ENCODE results near the gene ZC4H2. TPM values are rescaled to one million over a fixed set of nuclear protein-coding genes. Genes with fewer than 3 reads are reported as not detected.
"Not testable (repeated sequence)": the region's sequence is repeated elsewhere in the genome, so short reads cannot be mapped to it uniquely, and the experiment has no call there.

The ZC4H2 gene
- 14.4 and 14.8 TPM in 2 replicates for total RNA-seq
- polyA plus RNA-seq (2012): 10.3 TPM

GRCh38 chrX:64975989-64976672, at the start of gene ZC4H2:
TSS of gene ZC4H2 (minus strand) at chrX:64976450. CDS start at chrX:64976377, 73 bp downstream.
- peak; percentile 83 for DNase-seq (ENCODE audit: low read depth)

- no peak for DNase-seq (ENCODE audit: low read depth)
These were observed 41.2 kb upstream of the ZC4H2 start for GRCh38 chrX:65017451-65017850.

- no peak for DNase-seq (ENCODE audit: low read depth)
These were observed 38.0 kb upstream of the ZC4H2 start for GRCh38 chrX:65014230-65014629.

GRCh38 chrX:65009459-65009858, 33.2 kb upstream of the ZC4H2 start:
- DNase-seq (ENCODE audit: low read depth): no peak

- not testable (repeated sequence) for DNase-seq (ENCODE audit: low read depth)
These were observed 26.0 kb upstream of the ZC4H2 start for GRCh38 chrX:65002208-65002607.

- DNase-seq (ENCODE audit: low read depth): no peak
These were observed 20.6 kb upstream of the ZC4H2 start for GRCh38 chrX:64996805-64997204.

- DNase-seq (ENCODE audit: low read depth): no peak
These were observed 18.0 kb upstream of the ZC4H2 start for GRCh38 chrX:64994131-64994798.

- no peak for DNase-seq (ENCODE audit: low read depth)
These were observed 1.6 kb upstream of the ZC4H2 start for GRCh38 chrX:64977830-64978229.

GRCh38 chrX:64977051-64977450, 801 bp upstream of the ZC4H2 start:
- DNase-seq (ENCODE audit: low read depth): no peak

GRCh38 chrX:64976673-64977040, 407 bp upstream of the ZC4H2 start:
- no peak for DNase-seq (ENCODE audit: low read depth)

- peak; percentile 62 for DNase-seq (ENCODE audit: low read depth)
These were observed 759 bp downstream of the ZC4H2 start for GRCh38 chrX:64975491-64975890.

GRCh38 chrX:64925480-64925879, 50.8 kb downstream of the ZC4H2 start:
- DNase-seq (ENCODE audit: low read depth): no peak

GRCh38 chrX:64908121-64908520, 68.1 kb downstream of the ZC4H2 start:
- no peak for DNase-seq (ENCODE audit: low read depth)

GRCh38 chrX:64894454-64895038, 81.7 kb downstream of the ZC4H2 start:
- no peak for DNase-seq (ENCODE audit: low read depth)

GRCh38 chrX:64885850-64886249, 90.4 kb downstream of the ZC4H2 start:
- DNase-seq (ENCODE audit: low read depth): no peak

- DNase-seq (ENCODE audit: low read depth): not testable (repeated sequence)
These were observed 97.5 kb downstream of the ZC4H2 start for GRCh38 chrX:64878709-64879108.

- no peak for DNase-seq (ENCODE audit: low read depth)
These were observed 109.0 kb downstream of the ZC4H2 start for GRCh38 chrX:64867217-64867616.

Other genes with a start within 250 kb of the ZC4H2 start
- not detected in 2 replicates for gene ZC3H12B, start 58.4 kb upstream of the ZC4H2 start, total RNA-seq